ENCODE data around the gene ARHGDIB. TPM values are rescaled to one million over a fixed set of nuclear protein-coding genes. Genes with fewer than 3 reads are reported as not detected.

The ARHGDIB gene
- total and polyA plus RNA-seq, 10 of the 15 experiments (the other 5 are each of a cell fraction or from before 2014, with no cell fraction given): 796 to 2,849 (median 1,346) TPM

DNA sequence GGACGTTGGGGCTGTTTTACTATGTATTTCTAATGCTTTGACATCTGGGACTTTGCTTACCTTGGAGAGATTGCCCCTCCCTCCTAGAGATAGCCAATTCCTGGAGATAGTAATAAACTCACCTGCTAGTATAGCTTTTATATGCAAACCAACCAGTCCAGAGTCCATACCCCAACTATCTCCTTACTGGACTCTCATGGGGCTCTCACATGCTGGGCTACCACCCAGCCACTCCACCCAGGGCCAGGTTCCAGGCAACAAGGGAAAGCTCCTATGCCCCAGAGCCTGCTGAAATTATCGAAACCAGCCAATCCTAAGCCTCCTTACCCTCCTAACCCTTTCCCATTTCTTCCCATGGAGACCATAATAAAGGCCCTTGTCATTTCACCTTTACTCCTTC is 50.3 kb downstream of the ARHGDIB start (continued):
- TF ChIP-seq, protein P1, sequence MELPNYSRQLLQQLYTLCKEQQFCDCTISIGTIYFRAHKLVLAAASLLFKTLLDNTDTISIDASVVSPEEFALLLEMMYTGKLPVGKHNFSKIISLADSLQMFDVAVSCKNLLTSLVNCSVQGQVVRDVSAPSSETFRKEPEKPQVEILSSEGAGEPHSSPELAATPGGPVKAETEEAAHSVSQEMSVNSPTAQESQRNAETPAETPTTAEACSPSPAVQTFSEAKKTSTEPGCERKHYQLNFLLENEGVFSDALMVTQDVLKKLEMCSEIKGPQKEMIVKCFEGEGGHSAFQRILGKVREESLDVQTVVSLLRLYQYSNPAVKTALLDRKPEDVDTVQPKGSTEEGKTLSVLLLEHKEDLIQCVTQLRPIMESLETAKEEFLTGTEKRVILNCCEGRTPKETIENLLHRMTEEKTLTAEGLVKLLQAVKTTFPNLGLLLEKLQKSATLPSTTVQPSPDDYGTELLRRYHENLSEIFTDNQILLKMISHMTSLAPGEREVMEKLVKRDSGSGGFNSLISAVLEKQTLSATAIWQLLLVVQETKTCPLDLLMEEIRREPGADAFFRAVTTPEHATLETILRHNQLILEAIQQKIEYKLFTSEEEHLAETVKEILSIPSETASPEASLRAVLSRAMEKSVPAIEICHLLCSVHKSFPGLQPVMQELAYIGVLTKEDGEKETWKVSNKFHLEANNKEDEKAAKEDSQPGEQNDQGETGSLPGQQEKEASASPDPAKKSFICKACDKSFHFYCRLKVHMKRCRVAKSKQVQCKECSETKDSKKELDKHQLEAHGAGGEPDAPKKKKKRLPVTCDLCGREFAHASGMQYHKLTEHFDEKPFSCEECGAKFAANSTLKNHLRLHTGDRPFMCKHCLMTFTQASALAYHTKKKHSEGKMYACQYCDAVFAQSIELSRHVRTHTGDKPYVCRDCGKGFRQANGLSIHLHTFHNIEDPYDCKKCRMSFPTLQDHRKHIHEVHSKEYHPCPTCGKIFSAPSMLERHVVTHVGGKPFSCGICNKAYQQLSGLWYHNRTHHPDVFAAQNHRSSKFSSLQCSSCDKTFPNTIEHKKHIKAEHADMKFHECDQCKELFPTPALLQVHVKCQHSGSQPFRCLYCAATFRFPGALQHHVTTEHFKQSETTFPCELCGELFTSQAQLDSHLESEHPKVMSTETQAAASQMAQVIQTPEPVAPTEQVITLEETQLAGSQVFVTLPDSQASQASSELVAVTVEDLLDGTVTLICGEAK (IDR thresholded peaks at IDR 0.05; ENCODE audit: borderline replicate concordance): no peak
- TF ChIP-seq CBFB (IDR thresholded peaks at IDR 0.05; ENCODE audit: low read depth) (no peak), EGR1 (IDR thresholded peaks at IDR 0.05; ENCODE audit: borderline replicate concordance in 1 of 2, low read depth in 2 of 2, low read length in 2 of 2) (no peak)

DNA sequence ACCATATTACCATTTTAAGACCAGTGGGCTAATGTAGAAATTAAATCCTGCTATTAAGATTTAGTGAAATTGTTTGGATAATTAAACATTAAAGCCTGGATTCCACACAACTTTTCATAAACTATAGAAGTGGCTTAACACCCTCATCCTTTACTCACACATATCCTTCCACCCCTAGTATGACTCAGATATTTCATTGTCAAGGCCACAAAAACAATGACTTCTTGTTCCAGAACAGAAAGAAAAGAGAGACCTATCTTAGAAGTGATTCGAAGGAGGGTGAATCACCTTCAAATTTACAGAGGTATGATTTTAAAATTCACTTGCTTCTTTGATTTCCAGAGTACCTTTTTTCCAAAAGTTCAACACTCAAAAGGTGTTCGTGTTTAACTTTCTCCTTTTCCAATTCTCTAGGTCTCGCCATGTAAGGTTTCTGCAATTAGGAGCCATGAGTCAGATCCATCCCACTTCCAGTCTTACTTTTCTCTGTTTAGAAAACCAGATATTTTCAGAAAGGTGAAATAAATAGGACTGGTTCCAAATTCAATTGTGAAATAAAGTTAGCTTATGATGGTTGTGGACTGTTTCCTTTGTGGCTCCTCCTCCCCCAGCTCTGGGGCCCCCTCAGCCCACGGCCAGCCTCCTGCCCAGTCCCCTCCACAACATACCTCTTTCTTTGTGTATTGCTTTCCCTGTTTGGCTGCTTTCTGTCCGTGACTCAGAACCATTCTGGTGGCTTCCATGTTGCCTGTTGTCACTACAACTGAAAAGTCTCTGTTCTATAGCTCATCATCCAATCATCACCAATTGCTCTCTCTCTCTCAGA is 51.1 kb downstream of the ARHGDIB start:
- no TSS peak for BruUV-seq (replicated peaks)
- Histone ChIP-seq H3K9ac (ENCODE audit: control insufficient read depth, insufficient read depth, low read length) (no peak overlapping the region), H3K79me2 (ENCODE audit: control insufficient read depth, insufficient read depth, low read length) (no peaks in the 10 kb centered on the region), H3K4me3 (no peak overlapping the region), H3K4me1 (ENCODE audit: control insufficient read depth, insufficient read depth, low read length) (no peaks in the 10 kb centered on the region), H3K27me3 (replicated peaks in 1 of 2; ENCODE audit: control insufficient read depth in 2 of 2, insufficient read depth in 2 of 2, low read length in 1 of 2) (no peaks in the 10 kb centered on the region), H3K36me3 (ENCODE audit: control insufficient read depth in 2 of 2, insufficient read depth in 2 of 2, low read length in 1 of 2) (no peaks in the 10 kb centered on the region), H3K4me2 (ENCODE audit: control insufficient read depth, insufficient read depth) (no peak overlapping the region), H3K27ac (ENCODE audit: control insufficient read depth, insufficient read depth) (no peak overlapping the region), H3K9me3 (replicated peaks; ENCODE audit: control insufficient read depth, insufficient read depth, low read length) (no peaks in the 10 kb centered on the region), H4K20me1 (ENCODE audit: control insufficient read depth, insufficient read depth) (no peaks in the 10 kb centered on the region), H2AFZ (ENCODE audit: control insufficient read depth, low read depth, low read length) (no peak overlapping the region)
- ChIA-PET POLR2A (interaction anchor here (0.5 kb wide), 1 partner anchor 385 kb away, joined by 3 read pairs; no protein-coding TSS in a partner anchor), CTCF (no interaction called here), SMC1A (ENCODE audit: uncharacterized antibody, unreplicated experiment) (interaction anchor here (0.8 kb wide), 1 partner anchor 24 kb away, joined by 3 read pairs; the partner anchor contains the start of gene MGP), RAD21 (ENCODE audit: unreplicated experiment) (interaction anchor here (1.0 kb wide), 1 partner anchor 84 kb away, joined by 3 read pairs; no protein-coding TSS in a partner anchor)
- DNase-seq (ENCODE audit: low read depth, low spot score) (no peak), FAIRE-seq (no peak), ATAC-seq (peak; percentile 57)
- in situ Hi-C loops (cut with MboI): no loop called here
- intact Hi-C loops (cut with micrococcal nuclease; ENCODE audit: unreplicated experiment): no loop called here
- WGBS (ENCODE audit: insufficient coverage, insufficient replicate concordance, low lambda C conversion rate, missing lambda C conversion rate): 93% methylated on average over 5 of the region's 5 CpGs
- TF ChIP-seq EZH2 (IDR thresholded peaks at IDR 0.05; ENCODE audit: borderline replicate concordance, control insufficient read depth, low read depth, low read length) (no peak), ZNF384 (IDR thresholded peaks at IDR 0.05; ENCODE audit: borderline replicate concordance, low read depth, low read length) (no peak), NFYA (IDR thresholded peaks at IDR 0.05; ENCODE audit: borderline replicate concordance, low read depth, low read length) (no peak), BCL11A (IDR thresholded peaks at IDR 0.05; ENCODE audit: low read depth, low read length) (no peak), NRF1 (conservative IDR thresholded peaks at IDR 0.05; ENCODE audit: low read depth, low read length) (no peak)
- TF ChIP-seq, protein P2, sequence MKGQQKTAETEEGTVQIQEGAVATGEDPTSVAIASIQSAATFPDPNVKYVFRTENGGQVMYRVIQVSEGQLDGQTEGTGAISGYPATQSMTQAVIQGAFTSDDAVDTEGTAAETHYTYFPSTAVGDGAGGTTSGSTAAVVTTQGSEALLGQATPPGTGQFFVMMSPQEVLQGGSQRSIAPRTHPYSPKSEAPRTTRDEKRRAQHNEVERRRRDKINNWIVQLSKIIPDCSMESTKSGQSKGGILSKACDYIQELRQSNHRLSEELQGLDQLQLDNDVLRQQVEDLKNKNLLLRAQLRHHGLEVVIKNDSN (IDR thresholded peaks at IDR 0.05; ENCODE audit: borderline replicate concordance, extremely low read length, insufficient read depth, low read depth, low read length): no peak
- TF ChIP-seq, protein P3, sequence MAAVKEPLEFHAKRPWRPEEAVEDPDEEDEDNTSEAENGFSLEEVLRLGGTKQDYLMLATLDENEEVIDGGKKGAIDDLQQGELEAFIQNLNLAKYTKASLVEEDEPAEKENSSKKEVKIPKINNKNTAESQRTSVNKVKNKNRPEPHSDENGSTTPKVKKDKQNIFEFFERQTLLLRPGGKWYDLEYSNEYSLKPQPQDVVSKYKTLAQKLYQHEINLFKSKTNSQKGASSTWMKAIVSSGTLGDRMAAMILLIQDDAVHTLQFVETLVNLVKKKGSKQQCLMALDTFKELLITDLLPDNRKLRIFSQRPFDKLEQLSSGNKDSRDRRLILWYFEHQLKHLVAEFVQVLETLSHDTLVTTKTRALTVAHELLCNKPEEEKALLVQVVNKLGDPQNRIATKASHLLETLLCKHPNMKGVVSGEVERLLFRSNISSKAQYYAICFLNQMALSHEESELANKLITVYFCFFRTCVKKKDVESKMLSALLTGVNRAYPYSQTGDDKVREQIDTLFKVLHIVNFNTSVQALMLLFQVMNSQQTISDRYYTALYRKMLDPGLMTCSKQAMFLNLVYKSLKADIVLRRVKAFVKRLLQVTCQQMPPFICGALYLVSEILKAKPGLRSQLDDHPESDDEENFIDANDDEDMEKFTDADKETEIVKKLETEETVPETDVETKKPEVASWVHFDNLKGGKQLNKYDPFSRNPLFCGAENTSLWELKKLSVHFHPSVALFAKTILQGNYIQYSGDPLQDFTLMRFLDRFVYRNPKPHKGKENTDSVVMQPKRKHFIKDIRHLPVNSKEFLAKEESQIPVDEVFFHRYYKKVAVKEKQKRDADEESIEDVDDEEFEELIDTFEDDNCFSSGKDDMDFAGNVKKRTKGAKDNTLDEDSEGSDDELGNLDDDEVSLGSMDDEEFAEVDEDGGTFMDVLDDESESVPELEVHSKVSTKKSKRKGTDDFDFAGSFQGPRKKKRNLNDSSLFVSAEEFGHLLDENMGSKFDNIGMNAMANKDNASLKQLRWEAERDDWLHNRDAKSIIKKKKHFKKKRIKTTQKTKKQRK (IDR thresholded peaks at IDR 0.05; ENCODE audit: low read depth, low read length): no peak

Measured in GM12878 (cell line).